Adrenal gland (tissue), 12 donors: ENCODE results near the gene CD46. TPM values are rescaled to one million over a fixed set of nuclear protein-coding genes. Genes with fewer than 3 reads are reported as not detected.

Experiments used
- DNase-seq, 7 donors: peaks; one replicate each; pipeline ENCODE4 v3.0.0-alpha.2; 2019 to 2020
- H3K27ac ChIP-seq, 5 donors: fragments of 200-600 bp; sonication (generic) in 4 of 5; 1 replicate in 3 of 5; 2 replicates in 2 of 5; pipeline versions ENCODE4 v1.5.1 to v1.8.0; 2016 to 2020; ENCODE audit warnings: mild to moderate bottlenecking in 1 of 5
- H3K27me3 ChIP-seq: fragments of 200-600 bp; 2 replicates; pipeline ENCODE4 v1.8.0; 2021
- H3K36me3 ChIP-seq, 2 donors: fragments of 200-600 bp; replicated peaks in 1 of 2; 1 replicate in 1 of 2; 2 replicates in 1 of 2; pipeline versions ENCODE4 v1.5.1 to v1.8.0; 2018 to 2022
- H3K4me1 ChIP-seq, 2 donors: fragments of 200-600 bp; replicated peaks in 1 of 2; 1 replicate in 1 of 2; 2 replicates in 1 of 2; pipeline versions ENCODE4 v1.5.1 to v1.8.0; 2018 to 2021
- H3K4me3 ChIP-seq, 4 donors: fragments of 200-600 bp; sonication (generic) in 3 of 4; one replicate each; pipeline ENCODE4 v1.5.1; 2016 to 2018
- H3K9me3 ChIP-seq, 3 donors: fragments of 200-600 bp; sonication (generic) in 1 of 3; replicated peaks in 1 of 3; 1 replicate in 2 of 3; 2 replicates in 1 of 3; pipeline versions ENCODE4 v1.5.1 to v1.8.0; 2016 to 2021
- CTCF ChIP-seq, 6 experiments: fragments of 450-650 bp in 4 of 6; fragments of 200-600 bp in 2 of 6; sonication (generic) in 1 of 6; IDR thresholded peaks; 1 replicate in 5 of 6; 2 replicates in 1 of 6; pipeline versions ENCODE4 v1.5.1 to v1.8.0; 2016 to 2021; ENCODE audit warnings: antibody characterized with exemption in 6 of 6, mild to moderate bottlenecking in 2 of 6, moderate library complexity in 1 of 6
- POLR2A ChIP-seq, 2 donors: fragments of 450-650 bp; IDR thresholded peaks; one replicate each; pipeline ENCODE4 v1.6.1; 2017; ENCODE audit warnings: antibody characterized with exemption in 2 of 2, mild to moderate bottlenecking in 2 of 2, moderate library complexity in 1 of 2
- WGBS, 4 donors: extraction: QIAGEN DNeasy Blood & Tissue Kit in 2 of 4; methylation state at CpG; one replicate each; pipeline versions ENCODE4 v1.1.5 to v1.1.7; 2013 to 2017; 5-methylcytosine and 5-hydroxymethylcytosine counted together
- intact Hi-C, 2 donors: fragments of 100-400 bp; cut with DNase I; formaldehyde crosslinking; loops; one replicate each; pipeline versions ENCODE4 v1.14.1 to v1.15.0; 2022 to 2023
- polyA plus RNA-seq, 3 donors: library from polyadenylated mRNA; stranded (reverse); fragments of 200-250 nt in 2 of 3; fragments of 350-450 nt in 1 of 3; fragmentation: Illumina TruSeq in 1 of 3; extraction: RNeasy Lipid Tissue Mini Kit (QIAGEN cat#74804) in 1 of 3; gene quantifications; one replicate each; pipeline ENCODE4 v1.2.3, GENCODE V29; 2013 to 2014
- total RNA-seq, 9 donors: library from RNA; depleted of rRNA in 4 of 9; stranded (reverse); fragments of >200 nt in 4 of 9; fragments of 120-200 nt in 1 of 9; fragmentation: NEBNext Ultra II Directional in 1 of 9; extraction: Animal tissue kit (Norgen Biotek cat#: 25700) in 1 of 9; gene quantifications; one replicate each; pipeline versions ENCODE4 v1.1.0 to v1.2.4, GENCODE V29; 2013 to 2023
- donor health status: healthy with polysubstance abuse.
- donor health status: Bipolar disorder and iron deficiency.
- donor health status: DM: yes; HTN: yes; CAD: no.
- donor health status: DM: no; HTN: no; CAD: no.
- donor health status: DM: no; HTN: no; CAD: no.
- donor health status: DM: yes; HTN: yes; CAD: no.

Gene CD46
- total and polyA plus RNA-seq, 12 donors, result 94.9 to 618 (median 386) TPM

GRCh38 chr1:207797229-207797973, 45.5 kb downstream of the CD46 start:
- Histone ChIP-seq H3K27me3 (no peaks in the 10 kb centered on the region), H3K36me3 (peaks cover 0 to 39% of the 10 kb centered on the region in 2 donors), H3K9me3 (no peaks in the 10 kb centered on the region), H3K4me3 (no peak overlapping the region), H3K4me1 (peaks cover 3 to 4% of the 10 kb centered on the region in 2 donors), H3K27ac (peak overlapping the region in 3 of 5 donors; percentile 35 to 66 (median 41))
- intact Hi-C loops, result loop anchor here in 1 of 2 donors (10.0 kb wide), 1 partner anchor 93 kb away; no protein-coding TSS in a partner anchor
- peak; percentile 88 to 97 (median 93) for DNase-seq
- TF ChIP-seq POLR2A (IDR thresholded peaks at IDR 0.05), result no peak
- TF ChIP-seq CTCF (IDR thresholded peaks at IDR 0.05), result peak; percentile 63 to 94 (median 82)
- WGBS, 4 donors, result 43 to 48% (median 45%) methylated on average over 7 of the region's 7 CpGs

GRCh38 chr1:207798847-207799246, 47.0 kb downstream of the CD46 start:
- Histone ChIP-seq H3K9me3 (no peaks in the 10 kb centered on the region), H3K4me1 (peaks cover 3 to 4% of the 10 kb centered on the region in 2 donors), H3K27ac (peak overlapping the region in 3 of 5 donors; percentile 5 to 13 (median 7)), H3K36me3 (peaks cover 0 to 48% of the 10 kb centered on the region in 2 donors), H3K4me3 (no peak overlapping the region), H3K27me3 (no peaks in the 10 kb centered on the region)
- 68 to 77% (median 75%) methylated on average over 6 of the region's 6 CpGs for WGBS, 4 donors
- TF ChIP-seq CTCF (IDR thresholded peaks at IDR 0.05) (no peak), POLR2A (IDR thresholded peaks at IDR 0.05) (no peak)
- peak in 1 of 7 donors; percentile 63 for DNase-seq
- intact Hi-C loops, result loop anchor here in 1 of 2 donors (10.0 kb wide), 1 partner anchor 94 kb away; no protein-coding TSS in a partner anchor

- 75 to 86% (median 81%) methylated on average over 5 to 6 of the region's 6 CpGs for WGBS, 4 donors
- Histone ChIP-seq H3K4me3 (no peak overlapping the region), H3K9me3 (no peaks in the 10 kb centered on the region), H3K4me1 (peaks cover 4 to 10% of the 10 kb centered on the region in 2 donors), H3K36me3 (peaks cover 0 to 53% of the 10 kb centered on the region in 2 donors), H3K27ac (peak overlapping the region in 1 of 5 donors; percentile 20), H3K27me3 (no peaks in the 10 kb centered on the region)
- intact Hi-C loops, result loop anchor here in 1 of 2 donors (10.0 kb wide), 1 partner anchor 95 kb away; no protein-coding TSS in a partner anchor
- peak in 1 of 7 donors; percentile 62 for DNase-seq
- no peak for TF ChIP-seq CTCF (IDR thresholded peaks at IDR 0.05)
- TF ChIP-seq POLR2A (IDR thresholded peaks at IDR 0.05), result no peak
These were observed 48.3 kb downstream of the CD46 start for GRCh38 chr1:207799989-207800648.

GRCh38 chr1:207801819-207802218, 50.0 kb downstream of the CD46 start:
- no peak overlapping the region for H3K4me3 ChIP-seq
- H3K27me3 ChIP-seq, result no peaks in the 10 kb centered on the region
- peaks cover 0 to 66% of the 10 kb centered on the region in 2 donors for H3K36me3 ChIP-seq
- peak overlapping the region in 1 of 5 donors; percentile 10 for H3K27ac ChIP-seq
- H3K9me3 ChIP-seq, result no peaks in the 10 kb centered on the region
- 77 to 85% (median 83%) methylated on average over 11 to 12 of the region's 12 CpGs for WGBS, 4 donors
- no peak for TF ChIP-seq CTCF (IDR thresholded peaks at IDR 0.05)
- no peak for TF ChIP-seq POLR2A (IDR thresholded peaks at IDR 0.05)
- peak in 1 of 7 donors; percentile 59 for DNase-seq
- peaks cover 19 to 27% of the 10 kb centered on the region in 2 donors for H3K4me1 ChIP-seq
- intact Hi-C loops, result no loop called here
